Measurements from ENCODE around the gene NME3. TPM values are rescaled to one million over a fixed set of nuclear protein-coding genes. Genes with fewer than 3 reads are reported as not detected.

Gene NME3
- 17.6 TPM for total RNA-seq

GRCh38 chr16:1771188-1771863, at the start of gene NME3:
Gene NME3, minus strand, starts transcription at chr16:1771543. Its CDS starts 9 bp downstream, at chr16:1771534.
- peaks cover 36% of the 10 kb centered on the region for H3K4me1 ChIP-seq (ENCODE audit: insufficient read depth, low read length)
- H3K27me3 ChIP-seq (ENCODE audit: insufficient read depth, low read length): no peaks in the 10 kb centered on the region
- H3K9me3 ChIP-seq (ENCODE audit: low read depth, low read length): no peaks in the 10 kb centered on the region
- peak within 1 kb of the TSS; percentile 88 for H3K4me3 ChIP-seq (ENCODE audit: low read length)

GRCh38 chr16:1820946-1821290, 49.6 kb upstream of the NME3 start:
- H3K27me3 ChIP-seq (ENCODE audit: insufficient read depth, low read length): no peaks in the 10 kb centered on the region
- H3K9me3 ChIP-seq (ENCODE audit: low read depth, low read length): no peaks in the 10 kb centered on the region
- no peak overlapping the region for H3K4me3 ChIP-seq (ENCODE audit: low read length)
- peaks cover 21% of the 10 kb centered on the region for H3K4me1 ChIP-seq (ENCODE audit: insufficient read depth, low read length)

- Histone ChIP-seq H3K4me3 (ENCODE audit: low read length) (no peak overlapping the region), H3K9me3 (ENCODE audit: low read depth, low read length) (no peaks in the 10 kb centered on the region), H3K27me3 (ENCODE audit: insufficient read depth, low read length) (no peaks in the 10 kb centered on the region), H3K4me1 (ENCODE audit: insufficient read depth, low read length) (peaks cover 15% of the 10 kb centered on the region)
These were observed 49.0 kb upstream of the NME3 start for GRCh38 chr16:1820096-1820945.

DNA sequence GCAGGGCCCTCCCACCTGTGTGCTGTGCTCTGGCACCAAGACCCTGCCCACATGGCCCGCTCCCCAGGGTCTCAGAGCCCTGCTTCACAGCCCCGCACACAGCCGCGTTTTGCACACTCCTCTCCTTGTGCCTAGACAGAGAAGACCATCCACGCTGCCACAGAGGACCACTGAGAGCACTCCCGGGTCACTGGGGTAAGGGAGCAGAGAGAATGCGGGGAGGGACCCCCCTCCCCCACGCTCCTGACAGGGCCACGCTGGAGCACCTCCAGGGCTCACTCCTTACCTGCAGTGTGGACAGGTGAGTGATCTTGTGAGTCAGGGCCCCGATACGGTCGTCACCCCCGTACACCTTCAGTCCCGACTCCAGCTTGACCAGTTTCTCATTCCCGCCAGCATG, 48.3 kb upstream of the NME3 start:
- Histone ChIP-seq H3K4me3 (ENCODE audit: low read length) (no peak overlapping the region), H3K4me1 (ENCODE audit: insufficient read depth, low read length) (peaks cover 8% of the 10 kb centered on the region), H3K27me3 (ENCODE audit: insufficient read depth, low read length) (no peaks in the 10 kb centered on the region), H3K9me3 (ENCODE audit: low read depth, low read length) (no peaks in the 10 kb centered on the region)

DNA sequence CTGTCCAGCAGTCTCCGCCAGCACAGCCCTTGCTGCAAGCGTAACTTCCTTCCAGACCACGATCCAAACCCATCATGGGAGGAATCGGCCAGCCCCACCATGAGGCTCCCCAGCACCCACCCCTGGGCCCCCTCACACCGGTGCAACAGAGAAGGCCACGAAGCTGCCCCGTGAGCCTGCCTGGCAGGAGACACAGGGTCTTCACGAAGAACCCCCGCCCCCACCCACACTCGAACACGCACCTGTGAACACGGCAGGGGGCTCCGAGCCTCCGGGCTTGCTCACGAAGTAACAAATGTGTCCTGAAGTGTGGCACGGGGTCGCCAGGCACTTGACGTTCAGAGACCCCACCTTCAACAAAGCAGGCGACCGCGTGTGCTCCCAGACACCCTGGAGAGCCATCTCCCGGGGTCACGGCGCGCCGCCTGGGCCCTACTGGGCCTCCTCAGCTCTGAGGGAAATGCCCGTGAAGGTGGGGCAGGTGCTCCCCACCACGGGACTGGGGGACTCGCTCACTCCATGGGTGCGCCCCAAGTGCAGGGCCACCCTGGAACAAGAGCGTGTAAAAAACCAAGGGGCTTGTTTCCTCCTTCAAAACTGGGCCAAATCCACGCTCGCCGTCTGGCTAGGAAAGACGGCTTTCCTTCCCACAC, 47.7 kb upstream of the NME3 start:
- H3K4me1 ChIP-seq (ENCODE audit: insufficient read depth, low read length): peaks cover 2% of the 10 kb centered on the region

GRCh38 chr16:1818204-1818872, 47.0 kb upstream of the NME3 start:
- no peaks in the 10 kb centered on the region for H3K4me1 ChIP-seq (ENCODE audit: insufficient read depth, low read length)
- no peaks in the 10 kb centered on the region for H3K27me3 ChIP-seq (ENCODE audit: insufficient read depth, low read length)
- no peak overlapping the region for H3K4me3 ChIP-seq (ENCODE audit: low read length)
- no peaks in the 10 kb centered on the region for H3K9me3 ChIP-seq (ENCODE audit: low read depth, low read length)

More for the DNA sequence above, 47.7 kb upstream of the NME3 start:
- no peaks in the 10 kb centered on the region for H3K27me3 ChIP-seq (ENCODE audit: insufficient read depth, low read length)
- H3K9me3 ChIP-seq (ENCODE audit: low read depth, low read length): no peaks in the 10 kb centered on the region
- H3K4me3 ChIP-seq (ENCODE audit: low read length): no peak overlapping the region

GRCh38 chr16:1817716-1818115, 46.4 kb upstream of the NME3 start:
- Histone ChIP-seq H3K9me3 (ENCODE audit: low read depth, low read length) (no peaks in the 10 kb centered on the region), H3K4me1 (ENCODE audit: insufficient read depth, low read length) (no peaks in the 10 kb centered on the region), H3K4me3 (ENCODE audit: low read length) (no peak overlapping the region), H3K27me3 (ENCODE audit: insufficient read depth, low read length) (no peaks in the 10 kb centered on the region)

DNA sequence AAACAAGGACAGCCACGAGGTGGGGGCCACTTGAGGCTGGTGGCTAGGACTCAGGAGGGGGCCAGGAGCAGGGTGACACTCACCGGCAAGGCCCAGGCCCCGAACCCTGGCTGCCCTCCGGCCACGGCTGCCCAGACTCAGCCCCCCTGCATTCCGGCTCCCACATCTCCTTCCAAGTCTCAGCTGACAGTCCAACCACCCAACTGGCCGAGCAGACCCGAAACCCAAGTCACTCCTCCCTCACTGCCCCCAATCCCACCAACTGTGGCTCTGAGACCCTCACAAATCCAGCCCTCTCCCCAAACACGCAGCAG, 45.9 kb upstream of the NME3 start:
- H3K9me3 ChIP-seq (ENCODE audit: low read depth, low read length): no peaks in the 10 kb centered on the region
- H3K4me1 ChIP-seq (ENCODE audit: insufficient read depth, low read length): no peaks in the 10 kb centered on the region
- H3K27me3 ChIP-seq (ENCODE audit: insufficient read depth, low read length): no peaks in the 10 kb centered on the region
- no peak overlapping the region for H3K4me3 ChIP-seq (ENCODE audit: low read length)

- Histone ChIP-seq H3K27me3 (ENCODE audit: insufficient read depth, low read length) (no peaks in the 10 kb centered on the region), H3K4me3 (ENCODE audit: low read length) (no peak overlapping the region), H3K9me3 (ENCODE audit: low read depth, low read length) (no peaks in the 10 kb centered on the region), H3K4me1 (ENCODE audit: insufficient read depth, low read length) (no peaks in the 10 kb centered on the region)
These were observed 45.3 kb upstream of the NME3 start for GRCh38 chr16:1816396-1817275.

GRCh38 chr16:1815461-1815860, 44.1 kb upstream of the NME3 start:
- no peaks in the 10 kb centered on the region for H3K4me1 ChIP-seq (ENCODE audit: insufficient read depth, low read length)
- H3K27me3 ChIP-seq (ENCODE audit: insufficient read depth, low read length): no peaks in the 10 kb centered on the region
- no peak overlapping the region for H3K4me3 ChIP-seq (ENCODE audit: low read length)
- no peaks in the 10 kb centered on the region for H3K9me3 ChIP-seq (ENCODE audit: low read depth, low read length)

DNA sequence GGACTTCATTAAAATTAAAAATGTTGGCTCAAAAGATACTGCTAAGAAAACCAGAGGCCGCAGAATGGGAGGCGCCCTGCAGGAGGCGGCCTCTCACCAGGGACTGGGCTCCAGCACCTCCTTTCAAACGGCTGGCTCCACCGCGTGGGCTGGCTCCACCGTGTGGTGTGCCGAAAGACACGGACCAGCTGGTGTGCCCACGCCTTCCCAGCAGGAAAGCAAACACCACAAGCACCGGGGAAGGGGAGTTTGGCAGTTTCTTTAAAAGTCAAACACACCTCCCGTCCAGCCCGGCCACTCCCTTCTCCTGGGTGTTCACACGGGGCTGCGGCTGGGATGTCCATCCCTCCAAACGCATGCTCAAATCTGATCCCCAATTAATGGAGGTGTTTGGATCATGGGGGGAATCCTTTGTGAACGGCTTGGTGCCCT, 41.4 kb upstream of the NME3 start:
- Histone ChIP-seq H3K4me1 (ENCODE audit: insufficient read depth, low read length) (no peaks in the 10 kb centered on the region), H3K27me3 (ENCODE audit: insufficient read depth, low read length) (no peaks in the 10 kb centered on the region)

GRCh38 chr16:1810536-1810935, 39.2 kb upstream of the NME3 start:
- H3K4me1 ChIP-seq (ENCODE audit: insufficient read depth, low read length): no peaks in the 10 kb centered on the region
- H3K9me3 ChIP-seq (ENCODE audit: low read depth, low read length): no peaks in the 10 kb centered on the region
- H3K4me3 ChIP-seq (ENCODE audit: low read length): no peak overlapping the region
- H3K27me3 ChIP-seq (ENCODE audit: insufficient read depth, low read length): no peaks in the 10 kb centered on the region

More for the DNA sequence above, 41.4 kb upstream of the NME3 start:
- no peaks in the 10 kb centered on the region for H3K9me3 ChIP-seq (ENCODE audit: low read depth, low read length)
- H3K4me3 ChIP-seq (ENCODE audit: low read length): no peak overlapping the region

DNA sequence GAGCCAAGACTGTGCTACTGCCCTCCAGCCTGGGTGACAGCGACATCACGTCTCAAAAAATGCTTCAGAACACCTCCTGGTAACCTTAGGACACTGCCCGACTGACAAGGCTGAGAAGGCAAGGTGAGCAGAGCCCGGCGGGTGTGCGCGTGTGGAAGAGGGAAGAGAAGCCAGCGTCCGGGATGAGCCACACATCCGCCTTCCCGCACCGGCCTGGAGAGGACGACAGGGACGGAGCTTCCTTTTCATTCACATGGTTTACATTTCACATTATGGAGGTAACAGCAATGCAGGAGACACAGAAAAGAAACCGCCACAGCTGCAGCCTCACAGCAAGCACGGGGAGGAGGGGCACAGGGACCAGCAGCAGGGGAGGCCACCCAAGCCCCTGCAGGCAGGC, 38.8 kb upstream of the NME3 start:
- no peaks in the 10 kb centered on the region for H3K27me3 ChIP-seq (ENCODE audit: insufficient read depth, low read length)
- no peaks in the 10 kb centered on the region for H3K9me3 ChIP-seq (ENCODE audit: low read depth, low read length)
- no peaks in the 10 kb centered on the region for H3K4me1 ChIP-seq (ENCODE audit: insufficient read depth, low read length)
- no peak overlapping the region for H3K4me3 ChIP-seq (ENCODE audit: low read length)

DNA sequence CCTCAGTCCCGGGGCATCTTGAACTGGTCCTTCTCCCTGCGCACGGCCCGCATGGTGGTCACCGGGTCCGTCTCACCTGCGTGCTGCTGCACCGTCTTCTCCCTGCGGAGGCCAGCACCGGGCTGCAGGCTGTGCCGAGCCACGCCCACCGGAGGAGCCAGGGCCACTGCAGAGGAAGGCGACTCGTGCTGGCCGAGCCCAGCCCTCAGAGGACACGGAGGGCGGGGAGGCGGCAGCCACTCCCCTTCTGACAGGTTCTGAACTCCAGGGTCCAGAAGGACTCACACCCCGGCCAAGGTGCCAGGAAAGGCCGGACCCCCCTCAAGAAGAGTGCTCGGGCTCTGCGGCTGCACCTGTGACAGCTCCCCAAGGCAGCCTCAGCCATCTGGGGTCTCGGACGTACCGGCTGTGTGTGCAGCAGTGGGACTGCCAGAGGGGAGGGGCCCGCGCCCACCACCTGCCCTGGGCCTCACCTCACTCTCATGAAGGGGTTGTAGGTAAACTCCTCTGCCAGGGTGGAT, 38.0 kb upstream of the NME3 start:
- Histone ChIP-seq H3K27me3 (ENCODE audit: insufficient read depth, low read length) (no peaks in the 10 kb centered on the region), H3K4me1 (ENCODE audit: insufficient read depth, low read length) (no peaks in the 10 kb centered on the region), H3K9me3 (ENCODE audit: low read depth, low read length) (no peaks in the 10 kb centered on the region), H3K4me3 (ENCODE audit: low read length) (no peak overlapping the region)

All from mononuclear cell (primary cell).